Small intestine (tissue), 7 donors: ENCODE measurements around the gene HES4. TPM values are rescaled to one million over a fixed set of nuclear protein-coding genes. Genes with fewer than 3 reads are reported as not detected.

Experiments used
- DNase-seq, 2 donors: peaks; one replicate each; pipeline versions ENCODE4 v3.0.0 to v3.0.0-alpha.2; 2013
- FAIRE-seq: peaks from 2 replicates; lab custom pipeline; 2012; peaks lifted over from hg19 to GRCh38; lab: Jason Lieb, UNC
- H3K27ac ChIP-seq, 3 donors: one replicate each; pipeline ENCODE4 v1.5.1; 2013; ENCODE audit warnings: low read length in 2 of 3, mild to moderate bottlenecking in 2 of 3, control low read depth in 1 of 3, inconsistent platforms in 1 of 3, low read depth in 1 of 3, moderate library complexity in 1 of 3
- H3K27me3 ChIP-seq, 3 donors: one replicate each; pipeline ENCODE4 v1.6.1; 2013; ENCODE audit warnings: low read length in 3 of 3, inconsistent platforms in 1 of 3; ENCODE audit not compliant: control insufficient read depth in 3 of 3, insufficient read depth in 3 of 3
- H3K36me3 ChIP-seq, 3 donors: one replicate each; pipeline ENCODE4 v1.6.1; 2013; ENCODE audit warnings: low read length in 3 of 3, inconsistent platforms in 1 of 3, low read depth in 1 of 3, mild to moderate bottlenecking in 1 of 3, moderate library complexity in 1 of 3; ENCODE audit not compliant: control insufficient read depth in 3 of 3, insufficient read depth in 2 of 3
- H3K4me1 ChIP-seq, 3 donors: one replicate each; pipeline ENCODE4 v1.6.1; 2013; ENCODE audit warnings: low read length in 2 of 3, inconsistent platforms in 1 of 3, low read depth in 1 of 3, mild to moderate bottlenecking in 1 of 3, moderate library complexity in 1 of 3; ENCODE audit not compliant: control insufficient read depth in 3 of 3, insufficient read depth in 2 of 3
- H3K4me3 ChIP-seq, 3 donors: one replicate each; pipeline ENCODE4 v1.5.1; 2013; ENCODE audit warnings: low read length in 3 of 3, control low read depth in 1 of 3, inconsistent platforms in 1 of 3, low read depth in 1 of 3, mild to moderate bottlenecking in 1 of 3, moderate library complexity in 1 of 3
- H3K9me3 ChIP-seq, 2 donors: one replicate each; pipeline ENCODE4 v1.6.1; 2013; ENCODE audit warnings: low read depth in 1 of 2, low read length in 1 of 2; ENCODE audit not compliant: control insufficient read depth in 2 of 2, insufficient read depth in 1 of 2
- WGBS, 3 donors: extraction: QIAGEN DNeasy Blood & Tissue Kit; methylation state at CpG; one replicate each; pipeline ENCODE4 v1.1.7; 2013; 5-methylcytosine and 5-hydroxymethylcytosine counted together
- polyA plus RNA-seq, 4 donors: library from polyadenylated mRNA; stranded (reverse) in 3 of 4; unstranded in 1 of 4; fragments of 200-250 nt in 3 of 4; fragments of 120-200 nt in 1 of 4; gene quantifications; one replicate each; pipeline versions ENCODE4 v1.2.1 to v1.2.3, GENCODE V29; 2013
- donor health status: healthy with polysubstance abuse.
- donor health status: control.
- donor health status: control.
- donor health status: Bipolar disorder and iron deficiency.
- donor health status: healthy.

The HES4 gene
- polyA plus RNA-seq, 4 donors: 0.89 to 8.2 (median 5.3) TPM

DNA sequence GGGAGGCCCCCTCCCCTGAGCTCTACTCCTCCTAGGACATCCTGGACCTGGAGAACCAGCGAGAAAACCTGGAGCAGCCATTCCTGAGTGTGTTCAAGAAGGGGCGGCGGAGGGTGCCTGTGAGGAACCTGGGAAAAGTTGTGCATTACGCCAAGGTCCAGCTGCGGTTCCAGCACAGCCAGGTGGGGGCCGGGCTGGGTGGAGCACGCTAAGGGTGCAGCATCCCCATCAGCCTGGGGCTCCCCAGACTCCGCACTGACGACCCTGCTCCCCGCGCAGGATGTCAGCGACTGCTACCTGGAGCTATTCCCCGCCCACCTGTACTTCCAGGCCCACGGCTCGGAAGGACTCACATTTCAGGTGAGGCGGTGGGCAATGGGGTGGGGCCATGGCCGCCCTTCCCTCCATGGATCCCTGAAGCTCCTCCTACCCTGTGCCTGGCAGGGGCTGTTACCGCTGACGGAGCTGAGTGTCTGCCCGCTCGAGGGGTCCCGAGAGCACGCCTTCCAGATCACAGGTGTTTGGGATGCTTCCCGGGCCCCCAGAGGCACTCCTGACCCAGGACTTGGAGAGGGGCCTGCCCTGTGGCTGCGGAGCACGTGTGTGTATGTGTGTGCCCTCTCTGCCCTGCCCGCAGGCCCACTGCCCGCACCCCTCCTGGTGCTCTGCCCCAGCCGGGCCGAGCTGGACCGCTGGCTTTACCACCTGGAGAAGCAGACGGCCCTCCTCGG, 29.5 kb downstream of the HES4 start:
- H3K4me3 ChIP-seq: no peak overlapping the region
- H3K4me1 ChIP-seq: peaks cover 0 to 11% (median 2%) of the 10 kb centered on the region in 3 donors
- 18 to 21% (median 19%) methylated on average over 32 to 33 of the region's 33 CpGs for WGBS, 3 donors
- FAIRE-seq (no peak), DNase-seq (no peak)
- no peak overlapping the region for H3K27ac ChIP-seq
- no peaks in the 10 kb centered on the region for H3K9me3 ChIP-seq
- peaks cover 0 to 81% (median 10%) of the 10 kb centered on the region in 3 donors for H3K27me3 ChIP-seq
- H3K36me3 ChIP-seq: no peaks in the 10 kb centered on the region

GRCh38 chr1:969260-969855, 30.5 kb downstream of the HES4 start:
- Histone ChIP-seq H3K27ac (no peak overlapping the region), H3K9me3 (no peaks in the 10 kb centered on the region), H3K27me3 (peaks cover 0 to 72% (median 10%) of the 10 kb centered on the region in 3 donors), H3K4me1 (peaks cover 0 to 11% (median 2%) of the 10 kb centered on the region in 3 donors), H3K36me3 (peaks cover 0 to 4% (median 0%) of the 10 kb centered on the region in 3 donors), H3K4me3 (no peak overlapping the region)
- FAIRE-seq (no peak), DNase-seq (no peak)
- WGBS, 3 donors: 78 to 86% (median 84%) methylated on average over 15 of the region's 15 CpGs

- DNase-seq (no peak), FAIRE-seq (no peak)
- no peak overlapping the region for H3K4me3 ChIP-seq
- no peak overlapping the region for H3K27ac ChIP-seq
- peaks cover 0 to 4% of the 10 kb centered on the region in 2 donors for H3K9me3 ChIP-seq
- 53 to 69% (median 59%) methylated on average over 20 to 23 of the region's 23 CpGs for WGBS, 3 donors
- H3K27me3 ChIP-seq: peaks cover 0 to 62% (median 10%) of the 10 kb centered on the region in 3 donors
- peaks cover 0 to 14% (median 2%) of the 10 kb centered on the region in 3 donors for H3K4me1 ChIP-seq
- H3K36me3 ChIP-seq: peaks cover 0 to 14% (median 0%) of the 10 kb centered on the region in 3 donors
These were observed 32.2 kb downstream of the HES4 start for GRCh38 chr1:967466-968343.

DNA sequence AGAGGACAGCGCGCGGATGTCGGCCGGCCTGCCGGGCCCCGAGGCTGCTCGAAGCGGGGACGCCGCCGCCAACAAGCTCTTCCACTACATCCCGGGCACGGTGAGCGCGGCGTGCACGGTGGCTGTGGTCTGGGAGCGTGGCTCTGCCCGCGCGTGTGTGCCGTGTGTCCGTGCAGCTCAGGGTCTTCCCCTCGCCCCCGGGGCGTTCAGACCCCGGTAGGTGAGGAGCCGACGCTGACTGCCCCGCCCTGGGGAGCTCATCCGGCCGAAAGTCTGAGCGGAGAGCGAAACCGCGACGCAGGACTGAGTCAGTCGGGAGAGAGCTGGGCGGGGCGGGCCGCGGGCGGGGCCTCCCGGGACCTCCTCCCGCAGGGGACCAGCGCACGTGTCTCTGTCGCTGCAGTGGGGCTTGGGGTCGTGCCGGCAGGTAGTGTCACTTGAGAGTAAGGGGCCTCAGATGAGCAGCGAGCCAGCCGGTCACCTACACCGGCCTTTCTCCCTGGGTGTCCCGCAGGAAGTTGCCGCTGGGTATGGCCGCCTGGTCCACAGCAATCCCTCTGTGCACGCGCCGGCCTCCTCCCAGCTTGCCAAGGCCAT, 33.1 kb downstream of the HES4 start:
- DNase-seq (peak; percentile 75 to 88), FAIRE-seq (no peak)
- peaks cover 0 to 14% (median 2%) of the 10 kb centered on the region in 3 donors for H3K4me1 ChIP-seq
- peak overlapping the region; percentile 43 to 55 (median 52) for H3K4me3 ChIP-seq
- peaks cover 0 to 56% (median 6%) of the 10 kb centered on the region in 3 donors for H3K27me3 ChIP-seq
- peaks cover 0 to 4% of the 10 kb centered on the region in 2 donors for H3K9me3 ChIP-seq
- WGBS, 3 donors: 0 to 1% (median 1%) methylated on average over 36 to 60 of the region's 60 CpGs
- H3K27ac ChIP-seq: peak overlapping the region in 2 of 3 donors; percentile 17 to 84
- H3K36me3 ChIP-seq: peaks cover 0 to 21% (median 0%) of the 10 kb centered on the region in 3 donors

DNA sequence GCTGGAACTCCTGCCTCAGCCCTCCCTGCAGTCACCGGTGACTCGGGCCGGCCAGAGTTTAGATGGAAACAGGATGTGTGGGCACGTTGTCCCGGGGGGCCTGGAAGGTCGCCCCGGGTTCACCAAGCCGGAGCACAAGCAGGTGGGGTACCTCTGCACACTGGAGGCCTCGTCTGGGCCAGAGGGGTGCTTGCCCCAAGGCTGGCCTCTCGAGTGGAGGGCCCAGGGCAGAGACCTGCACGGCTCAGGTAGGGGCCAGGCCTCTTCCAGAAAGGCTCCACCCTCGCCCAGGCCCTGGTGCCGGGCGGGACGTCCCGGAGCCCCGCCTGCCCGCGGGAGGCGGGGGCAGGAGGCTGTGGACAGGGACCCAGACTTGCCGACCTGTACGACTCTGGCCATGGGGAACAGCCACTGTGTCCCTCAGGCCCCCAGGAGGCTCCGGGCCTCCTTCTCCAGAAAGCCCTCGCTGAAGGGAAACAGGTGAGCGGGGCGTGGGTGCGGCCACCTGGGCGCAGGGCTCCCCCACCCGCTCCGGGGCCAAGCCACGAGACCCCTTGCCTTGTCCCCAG, 33.7 kb downstream of the HES4 start, which contains the start of gene PLEKHN1:
PLEKHN1 (plus strand) TSS at position 348 of the 569 bp plus-strand sequence; CDS start at position 398, 50 bp downstream.
- Histone ChIP-seq H3K27me3 (peaks cover 0 to 56% (median 3%) of the 10 kb centered on the region in 3 donors), H3K9me3 (peaks cover 0 to 4% of the 10 kb centered on the region in 2 donors), H3K4me1 (peaks cover 0 to 14% (median 2%) of the 10 kb centered on the region in 3 donors), H3K27ac (peak within 1 kb of the TSS in 2 of 3 donors; percentile 17 to 84), H3K36me3 (peaks cover 0 to 21% (median 0%) of the 10 kb centered on the region in 3 donors), H3K4me3 (peak within 1 kb of the TSS; percentile 43 to 55 (median 52))
- no peak for FAIRE-seq
- peak; percentile 31 to 57 for DNase-seq
- 5 to 7% (median 5%) methylated on average over 15 to 31 of the region's 31 CpGs for WGBS, 3 donors

GRCh38 chr1:965526-966134, 34.3 kb downstream of the HES4 start:
- Histone ChIP-seq H3K27ac (peak overlapping the region in 1 of 3 donors; percentile 84), H3K27me3 (peaks cover 0 to 51% (median 3%) of the 10 kb centered on the region in 3 donors), H3K36me3 (peaks cover 0 to 21% (median 0%) of the 10 kb centered on the region in 3 donors), H3K4me1 (peaks cover 0 to 14% (median 2%) of the 10 kb centered on the region in 3 donors), H3K9me3 (peaks cover 0 to 4% of the 10 kb centered on the region in 2 donors), H3K4me3 (no peak overlapping the region)
- no peak for FAIRE-seq
- 75 to 82% (median 77%) methylated on average over 24 to 26 of the region's 26 CpGs for WGBS, 3 donors
- no peak for DNase-seq
